GM18867 (cell line): Measurements from ENCODE around the gene GNG8.
A peak's percentile ranks its signal among the peaks of the same experiment; 100 is the strongest.

Experiments used
- ATAC-seq: cut with Tn5 transposase; IDR thresholded peaks from one replicate; pipeline ENCODE4 v1.9.1; 2021; ENCODE audit warnings: mild to moderate bottlenecking, moderate library complexity; ENCODE audit not compliant: unreplicated experiment

The GNG8 gene

GRCh38 chr19:46620716-46621115 is 15.3 kb downstream of the GNG8 start:
- ATAC-seq = no peak

DNA sequence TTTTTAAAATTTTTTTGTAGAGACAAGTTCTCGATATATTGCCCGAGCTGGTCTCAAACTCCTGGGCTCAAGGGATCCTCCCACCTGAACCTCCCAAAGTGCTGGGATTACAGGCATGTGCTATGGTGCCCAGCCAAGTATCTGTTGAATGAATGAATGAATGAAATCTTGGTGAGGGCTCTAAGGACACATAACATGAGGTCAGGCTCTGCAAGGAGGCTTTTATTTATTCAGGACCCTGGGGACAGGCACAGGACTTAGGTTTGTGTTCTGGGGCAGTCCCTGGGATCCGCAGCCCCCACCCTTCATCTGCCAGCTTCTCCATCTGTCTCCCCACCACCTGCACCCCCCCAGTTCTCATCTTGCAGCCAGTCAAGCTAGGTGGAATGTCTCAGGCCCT is 15.7 kb downstream of the GNG8 start:
- ATAC-seq = no peak

GRCh38 chr19:46618670-46619231 is 17.3 kb downstream of the GNG8 start:
- ATAC-seq = no peak

GRCh38 chr19:46617601-46618000 is 18.4 kb downstream of the GNG8 start:
- no peak for ATAC-seq

DNA sequence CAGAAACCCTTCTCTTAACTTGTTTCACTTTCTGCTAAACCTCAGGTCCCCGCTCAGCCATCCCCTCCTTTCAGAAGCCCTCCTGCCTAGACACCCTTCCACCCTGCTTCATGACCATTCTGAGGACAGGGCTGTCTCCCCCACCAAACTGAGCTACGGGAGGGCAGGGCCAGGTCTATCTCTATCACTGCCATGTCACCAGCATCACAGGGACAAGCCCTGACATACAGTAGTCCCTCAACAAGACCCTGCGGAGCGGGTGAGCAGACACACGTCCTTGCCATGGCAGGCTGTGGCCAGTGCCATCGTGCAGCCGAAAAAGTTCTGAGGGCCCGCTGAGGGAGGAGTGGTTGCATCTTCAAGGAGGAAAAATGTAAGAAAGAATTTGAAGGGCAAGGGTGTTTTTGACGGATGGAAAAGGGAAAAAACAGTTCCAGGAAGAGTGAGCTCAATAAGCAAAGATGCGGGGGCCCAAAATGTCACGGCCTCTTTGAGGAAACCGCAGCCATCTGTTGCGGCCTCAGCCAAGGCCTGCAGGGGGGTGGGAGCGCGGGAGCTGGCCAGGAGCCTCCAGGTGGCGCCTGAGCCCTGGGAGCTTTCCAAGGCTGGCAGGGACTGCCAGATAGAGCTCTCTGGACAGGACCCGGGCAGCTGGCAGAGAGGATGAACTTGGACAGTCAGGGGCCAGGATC is 19.2 kb downstream of the GNG8 start:
- ATAC-seq = no peak

DNA sequence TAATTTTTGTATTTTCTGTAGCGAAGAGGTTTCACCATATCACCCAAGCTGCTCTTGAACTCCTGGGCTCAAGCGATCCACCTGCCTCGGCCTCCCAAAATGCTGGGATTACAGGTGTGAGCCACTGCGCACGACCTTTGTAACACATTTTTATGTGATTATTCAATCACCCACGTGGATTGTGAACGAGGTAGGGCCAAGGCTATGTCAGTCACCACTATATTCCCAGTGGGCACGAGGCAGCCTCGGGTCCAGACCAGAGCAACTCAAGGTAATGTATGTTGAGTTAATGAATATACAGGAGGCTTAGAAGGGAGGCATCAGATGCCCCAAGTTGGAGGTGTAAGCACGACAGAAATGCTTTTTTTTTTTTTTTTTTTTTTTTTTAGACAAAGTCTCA is 20.0 kb downstream of the GNG8 start:
- no peak for ATAC-seq

GRCh38 chr19:46614114-46614722 is 21.8 kb downstream of the GNG8 start:
- ATAC-seq = peak; percentile 58

DNA sequence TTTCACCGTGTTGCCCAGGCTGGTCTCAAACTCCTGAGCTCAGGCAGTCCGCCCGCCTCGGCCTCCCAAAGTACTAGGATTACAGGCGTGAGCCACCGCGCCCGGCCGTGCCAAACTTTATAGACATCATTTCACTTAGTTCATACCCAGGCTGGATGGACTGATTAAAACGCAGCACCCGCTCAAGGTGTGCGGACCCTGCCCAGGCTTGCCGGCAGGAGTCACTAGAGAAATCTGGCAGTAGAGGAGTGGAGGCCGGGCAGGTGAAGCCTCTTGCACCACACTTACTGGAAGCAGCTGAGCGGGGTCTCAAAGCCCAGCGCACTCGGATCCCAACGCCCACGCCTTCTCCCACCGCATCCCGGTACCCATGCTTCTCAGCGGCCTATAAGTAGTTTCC is 22.5 kb downstream of the GNG8 start:
- ATAC-seq = no peak

DNA sequence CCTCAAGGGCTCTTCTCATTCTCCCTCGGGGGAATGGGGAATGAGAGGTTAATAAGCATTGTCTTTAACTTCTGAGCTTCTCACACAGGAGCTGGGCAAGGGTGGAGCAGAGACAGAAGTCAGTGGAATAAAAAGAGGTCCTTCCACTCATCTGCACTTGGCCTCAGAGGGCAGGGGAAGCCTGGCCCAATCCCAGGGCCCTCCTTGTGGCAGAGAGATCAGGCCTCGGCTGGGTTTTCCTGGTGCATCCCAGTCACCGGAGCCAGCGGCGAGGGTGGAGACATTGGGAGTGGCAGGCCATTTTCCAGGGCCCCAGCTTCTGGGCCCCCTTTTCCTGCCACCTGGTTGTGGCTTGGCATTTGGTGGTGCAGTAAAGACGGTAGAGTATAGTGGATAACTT is 24.2 kb downstream of the GNG8 start:
- no peak for ATAC-seq

GRCh38 chr19:46610851-46611770 is 24.9 kb downstream of the GNG8 start:
- no peak for ATAC-seq

DNA sequence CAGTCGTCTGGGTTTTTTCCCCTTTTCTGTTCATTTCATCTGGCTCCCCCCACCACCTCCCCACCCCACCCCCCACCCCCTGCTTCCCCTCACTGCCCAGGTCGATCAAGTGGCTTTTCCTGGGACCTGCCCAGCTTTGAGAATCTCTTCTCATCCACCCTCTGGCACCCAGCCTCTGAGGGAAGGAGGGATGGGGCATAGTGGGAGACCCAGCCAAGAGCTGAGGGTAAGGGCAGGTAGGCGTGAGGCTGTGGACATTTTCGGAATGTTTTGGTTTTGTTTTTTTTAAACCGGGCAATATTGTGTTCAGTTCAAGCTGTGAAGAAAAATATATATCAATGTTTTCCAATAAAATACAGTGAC is 25.6 kb downstream of the GNG8 start:
- ATAC-seq = no peak

DNA sequence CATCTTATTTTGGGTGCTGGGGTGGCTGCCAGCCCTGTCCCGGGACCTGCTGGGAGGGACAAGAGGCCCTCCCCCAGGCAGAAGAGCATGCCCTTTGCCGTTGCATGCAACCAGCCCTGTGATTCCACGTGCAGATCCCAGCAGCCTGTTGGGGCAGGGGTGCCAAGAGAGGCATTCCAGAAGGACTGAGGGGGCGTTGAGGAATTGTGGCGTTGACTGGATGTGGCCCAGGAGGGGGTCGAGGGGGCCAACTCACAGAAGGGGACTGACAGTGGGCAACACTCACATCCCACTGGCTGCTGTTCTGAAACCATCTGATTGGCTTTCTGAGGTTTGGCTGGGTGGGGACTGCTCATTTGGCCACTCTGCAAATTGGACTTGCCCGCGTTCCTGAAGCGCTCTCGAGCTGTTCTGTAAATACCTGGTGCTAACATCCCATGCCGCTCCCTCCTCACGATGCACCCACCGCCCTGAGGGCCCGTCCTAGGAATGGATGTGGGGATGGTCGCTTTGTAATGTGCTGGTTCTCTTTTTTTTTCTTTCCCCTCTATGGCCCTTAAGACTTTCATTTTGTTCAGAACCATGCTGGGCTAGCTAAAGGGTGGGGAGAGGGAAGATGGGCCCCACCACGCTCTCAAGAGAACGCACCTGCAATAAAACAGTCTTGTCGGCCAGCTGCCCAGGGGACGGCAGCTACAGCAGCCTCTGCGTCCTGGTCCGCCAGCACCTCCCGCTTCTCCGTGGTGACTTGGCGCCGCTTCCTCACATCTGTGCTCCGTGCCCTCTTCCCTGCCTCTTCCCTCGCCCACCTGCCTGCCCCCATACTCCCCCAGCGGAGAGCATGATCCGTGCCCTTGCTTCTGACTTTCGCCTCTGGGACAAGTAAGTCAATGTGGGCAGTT is 26.2 kb downstream of the GNG8 start:
- no peak for ATAC-seq

GRCh38 chr19:46608581-46609345 is 27.2 kb downstream of the GNG8 start:
- no peak for ATAC-seq

DNA sequence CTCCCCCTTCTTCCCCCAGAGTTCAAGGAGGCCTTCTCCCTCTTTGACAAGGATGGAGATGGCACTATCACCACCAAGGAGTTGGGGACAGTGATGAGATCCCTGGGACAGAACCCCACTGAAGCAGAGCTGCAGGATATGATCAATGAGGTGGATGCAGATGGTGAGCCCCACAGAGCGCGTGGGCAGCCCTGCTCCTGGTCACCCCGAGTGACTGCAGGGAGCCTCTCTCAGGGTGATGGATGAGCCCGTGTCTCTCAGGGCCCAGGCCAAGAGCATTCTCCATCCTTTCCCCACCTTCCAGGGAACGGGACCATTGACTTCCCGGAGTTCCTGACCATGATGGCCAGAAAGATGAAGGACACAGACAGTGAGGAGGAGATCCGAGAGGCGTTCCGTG is 27.8 kb downstream of the GNG8 start:
- ATAC-seq = no peak

DNA sequence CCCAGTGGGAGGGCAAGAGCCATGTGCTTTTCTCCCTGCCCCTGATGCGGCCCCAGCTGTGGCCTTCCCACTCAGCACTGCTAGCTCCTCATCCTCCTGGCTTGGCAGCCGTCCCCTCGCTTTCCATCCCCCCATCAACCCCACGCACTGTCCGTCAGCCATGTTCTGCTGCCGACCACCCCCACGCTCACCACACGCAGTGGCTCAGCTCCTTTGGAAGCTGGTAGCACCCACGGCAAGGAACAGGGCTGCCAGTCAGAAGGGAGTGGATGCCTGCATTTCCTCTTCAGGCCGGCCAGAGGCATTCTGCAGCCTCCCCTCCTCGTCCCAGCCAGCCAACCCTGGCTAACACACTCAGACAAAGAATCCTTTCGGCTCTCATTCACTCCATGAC is 28.6 kb downstream of the GNG8 start:
- ATAC-seq = no peak

DNA sequence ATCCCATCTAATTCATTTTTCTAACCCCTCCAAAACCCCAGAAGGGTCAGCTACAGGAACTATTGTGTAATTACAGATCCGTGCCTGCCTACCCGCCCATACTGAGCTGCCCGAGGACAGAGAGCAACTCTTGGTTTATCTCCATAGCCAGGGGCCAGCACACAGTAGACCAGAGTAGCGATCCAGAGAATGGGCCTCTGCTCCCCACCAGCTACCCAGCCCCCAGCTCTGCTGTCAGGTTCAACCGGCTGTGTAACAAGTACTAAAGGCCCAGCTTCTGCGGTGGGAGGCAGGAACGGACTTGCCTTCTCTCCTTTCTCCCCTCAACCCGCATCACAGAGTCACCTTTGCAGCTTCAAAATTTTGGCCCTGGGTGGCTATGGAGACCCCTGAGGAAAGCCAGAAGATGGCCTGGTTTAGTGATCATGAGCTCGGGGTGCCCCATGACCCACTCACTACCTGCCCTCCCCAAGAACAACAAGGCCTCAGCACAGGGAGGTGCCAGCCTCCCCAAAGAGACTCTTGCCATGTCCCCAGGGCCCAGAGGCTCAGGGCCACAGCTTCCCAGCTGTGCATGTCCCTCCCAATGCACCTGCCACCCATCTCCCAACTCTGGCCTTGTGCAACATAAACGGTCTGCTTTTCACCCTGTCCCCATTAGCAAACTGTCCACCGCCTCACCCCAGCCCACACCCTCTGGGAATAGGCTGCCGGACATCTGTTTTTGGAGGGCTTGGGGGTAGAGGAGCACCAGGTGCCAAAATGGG is 29.1 kb downstream of the GNG8 start:
- no peak for ATAC-seq

GRCh38 chr19:46606019-46606418 is 30.0 kb downstream of the GNG8 start:
- ATAC-seq = no peak

- no peak for ATAC-seq
These were observed 30.6 kb downstream of the GNG8 start for GRCh38 chr19:46605356-46605821.

GRCh38 chr19:46604781-46605355 is 31.1 kb downstream of the GNG8 start:
- ATAC-seq = no peak
